OCI-LY7 (cell line): ENCODE results near the gene SPAG9.

ENCODE experiments used
- EZH2phosphoT487 ChIP-seq: fragments of 200-600 bp; sonication (generic); IDR thresholded peaks from 2 replicates; pipeline ENCODE4 v1.6.1; 2018; ENCODE audit warnings: low read depth, borderline replicate concordance, mild to moderate bottlenecking, mixed run types, antibody characterized with exemption, low read length, moderate library complexity, mixed read lengths
- TF ChIP-seq, protein P1 (sequence below): fragments of 200-600 bp; sonication (generic); conservative IDR thresholded peaks from 2 replicates; pipeline ENCODE4 v1.5.1; 2014; ENCODE audit warnings: mild to moderate bottlenecking, antibody characterized with exemption, low read length, moderate library complexity, mixed read lengths

DNA sequence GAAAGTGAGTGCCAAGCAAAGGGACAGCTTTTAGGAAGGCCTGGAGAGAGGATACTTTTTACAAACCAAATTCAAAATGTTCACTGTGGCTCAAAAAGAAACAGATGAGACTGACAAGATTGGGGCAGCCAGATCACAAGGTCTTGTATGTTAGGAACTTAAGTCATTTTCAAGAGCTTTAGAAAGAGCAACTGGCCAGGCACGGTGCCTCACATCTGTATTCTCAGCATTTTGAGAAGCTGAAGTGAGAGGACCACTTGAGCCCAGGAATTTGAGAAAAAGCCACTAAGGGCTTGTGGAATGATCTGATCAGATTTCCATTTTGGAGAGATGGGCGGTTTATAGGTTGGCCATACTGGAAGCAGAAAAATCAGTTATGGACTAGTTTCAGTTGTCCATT lies 17.2 kb downstream of the SPAG9 start:
- TF ChIP-seq, protein P1, sequence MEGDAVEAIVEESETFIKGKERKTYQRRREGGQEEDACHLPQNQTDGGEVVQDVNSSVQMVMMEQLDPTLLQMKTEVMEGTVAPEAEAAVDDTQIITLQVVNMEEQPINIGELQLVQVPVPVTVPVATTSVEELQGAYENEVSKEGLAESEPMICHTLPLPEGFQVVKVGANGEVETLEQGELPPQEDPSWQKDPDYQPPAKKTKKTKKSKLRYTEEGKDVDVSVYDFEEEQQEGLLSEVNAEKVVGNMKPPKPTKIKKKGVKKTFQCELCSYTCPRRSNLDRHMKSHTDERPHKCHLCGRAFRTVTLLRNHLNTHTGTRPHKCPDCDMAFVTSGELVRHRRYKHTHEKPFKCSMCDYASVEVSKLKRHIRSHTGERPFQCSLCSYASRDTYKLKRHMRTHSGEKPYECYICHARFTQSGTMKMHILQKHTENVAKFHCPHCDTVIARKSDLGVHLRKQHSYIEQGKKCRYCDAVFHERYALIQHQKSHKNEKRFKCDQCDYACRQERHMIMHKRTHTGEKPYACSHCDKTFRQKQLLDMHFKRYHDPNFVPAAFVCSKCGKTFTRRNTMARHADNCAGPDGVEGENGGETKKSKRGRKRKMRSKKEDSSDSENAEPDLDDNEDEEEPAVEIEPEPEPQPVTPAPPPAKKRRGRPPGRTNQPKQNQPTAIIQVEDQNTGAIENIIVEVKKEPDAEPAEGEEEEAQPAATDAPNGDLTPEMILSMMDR = no peak
- TF ChIP-seq EZH2phosphoT487 = no peak
